Hepatocyte (in vitro differentiated cells): Measurements from ENCODE around the gene CHD6. TPM values are rescaled to one million over a fixed set of nuclear protein-coding genes. Genes with fewer than 3 reads are reported as not detected.

ENCODE experiments used
- DNase-seq: peaks from one replicate; pipeline ENCODE4 v3.0.0-alpha.2; 2016; ENCODE audit warnings: low spot score
- H2AFZ ChIP-seq: fragments of 200-600 bp; sonication (generic); 2 replicates; pipeline ENCODE4 v1.6.0; 2016; ENCODE audit warnings: antibody characterized with exemption, mild to moderate bottlenecking
- H3K27ac ChIP-seq: fragments of 200-600 bp; sonication (generic); 2 replicates; pipeline ENCODE4 v1.5.1; 2016; ENCODE audit warnings: mild to moderate bottlenecking
- H3K27me3 ChIP-seq: fragments of 200-600 bp; sonication (generic); 2 replicates; pipeline ENCODE4 v1.6.1; 2016
- H3K36me3 ChIP-seq: fragments of 200-600 bp; sonication (generic); replicated peaks from 2 replicates; pipeline ENCODE4 v1.5.1; 2016; ENCODE audit warnings: low read depth; ENCODE audit not compliant: insufficient read depth
- H3K4me1 ChIP-seq: fragments of 200-600 bp; sonication (generic); 2 replicates; pipeline ENCODE4 v1.5.1; 2016; ENCODE audit warnings: mild to moderate bottlenecking, moderate library complexity; ENCODE audit not compliant: insufficient read depth
- H3K4me2 ChIP-seq: fragments of 200-600 bp; sonication (generic); 2 replicates; pipeline ENCODE4 v1.6.0; 2016
- H3K4me3 ChIP-seq: fragments of 200-600 bp; sonication (generic); 2 replicates; pipeline ENCODE4 v1.5.1; 2016; ENCODE audit warnings: mild to moderate bottlenecking
- H3K79me2 ChIP-seq: fragments of 200-600 bp; sonication (generic); 2 replicates; pipeline ENCODE4 v1.6.0; 2017; ENCODE audit warnings: mild to moderate bottlenecking
- H3K9me2 ChIP-seq: fragments of 200-600 bp; sonication (generic); replicated peaks from 2 replicates; pipeline ENCODE4 v1.6.0; 2017; ENCODE audit warnings: mild to moderate bottlenecking; ENCODE audit not compliant: insufficient read depth
- H3K9me3 ChIP-seq: fragments of 200-600 bp; sonication (generic); 2 replicates; pipeline ENCODE4 v1.5.1; 2016; ENCODE audit warnings: low read depth, mild to moderate bottlenecking
- H4K20me1 ChIP-seq: fragments of 200-600 bp; sonication (generic); 2 replicates; pipeline ENCODE4 v1.6.0; 2016; ENCODE audit warnings: mild to moderate bottlenecking; ENCODE audit not compliant: insufficient read depth, poor library complexity, severe bottlenecking
- EZH2 ChIP-seq: fragments of 200-600 bp; sonication (generic); IDR thresholded peaks from 2 replicates; pipeline ENCODE4 v1.6.1; 2016; ENCODE audit warnings: antibody characterized with exemption, mild to moderate bottlenecking, borderline replicate concordance
- EZH2phosphoT487 ChIP-seq: fragments of 200-600 bp; sonication (generic); IDR thresholded peaks from one replicate; pipeline ENCODE4 v1.6.1; 2018; ENCODE audit warnings: antibody characterized with exemption, mild to moderate bottlenecking, low read depth, moderate library complexity; ENCODE audit not compliant: unreplicated experiment, severe bottlenecking
- WGBS: methylation state at CpG from one replicate; pipeline ENCODE4 v1.1.6; 2016; ENCODE audit warnings: low lambda C conversion rate; ENCODE audit errors: missing lambda C conversion rate; 5-methylcytosine and 5-hydroxymethylcytosine counted together
- polyA plus RNA-seq: library from polyadenylated mRNA; unstranded; fragments of >200 nt; fragmentation: Nextera tagmentation; extraction: Ambion mirVana; gene quantifications from 2 replicates; pipeline ENCODE4 v1.2.1, GENCODE V29; 2016
- total RNA-seq: library from RNA; depleted of rRNA; stranded (reverse); fragments of >200 nt; gene quantifications from 2 replicates; pipeline ENCODE4 v1.2.3, GENCODE V29; 2014
- TF ChIP-seq, protein P1 (sequence below): fragments of 200-600 bp; sonication (generic); IDR thresholded peaks from 2 replicates; pipeline ENCODE4 v1.5.1; 2016; ENCODE audit warnings: antibody characterized with exemption, mild to moderate bottlenecking; ENCODE audit not compliant: poor library complexity

The CHD6 gene
- total and polyA plus RNA-seq, 2 experiments from 2014 or later, result 31.0 to 56.0 TPM

GRCh38 chr20:41370176-41370575 lies 248.0 kb downstream of the CHD6 start:
- Histone ChIP-seq H3K4me3 (no peak overlapping the region), H3K4me2 (no peak overlapping the region), H3K9me3 (no peaks in the 10 kb centered on the region), H3K27ac (no peak overlapping the region), H4K20me1 (no peaks in the 10 kb centered on the region), H3K9me2 (no peaks in the 10 kb centered on the region), H2AFZ (no peak overlapping the region), H3K27me3 (peaks cover 25% of the 10 kb centered on the region), H3K79me2 (no peaks in the 10 kb centered on the region), H3K36me3 (no peaks in the 10 kb centered on the region), H3K4me1 (no peaks in the 10 kb centered on the region)
- TF ChIP-seq, protein P1, sequence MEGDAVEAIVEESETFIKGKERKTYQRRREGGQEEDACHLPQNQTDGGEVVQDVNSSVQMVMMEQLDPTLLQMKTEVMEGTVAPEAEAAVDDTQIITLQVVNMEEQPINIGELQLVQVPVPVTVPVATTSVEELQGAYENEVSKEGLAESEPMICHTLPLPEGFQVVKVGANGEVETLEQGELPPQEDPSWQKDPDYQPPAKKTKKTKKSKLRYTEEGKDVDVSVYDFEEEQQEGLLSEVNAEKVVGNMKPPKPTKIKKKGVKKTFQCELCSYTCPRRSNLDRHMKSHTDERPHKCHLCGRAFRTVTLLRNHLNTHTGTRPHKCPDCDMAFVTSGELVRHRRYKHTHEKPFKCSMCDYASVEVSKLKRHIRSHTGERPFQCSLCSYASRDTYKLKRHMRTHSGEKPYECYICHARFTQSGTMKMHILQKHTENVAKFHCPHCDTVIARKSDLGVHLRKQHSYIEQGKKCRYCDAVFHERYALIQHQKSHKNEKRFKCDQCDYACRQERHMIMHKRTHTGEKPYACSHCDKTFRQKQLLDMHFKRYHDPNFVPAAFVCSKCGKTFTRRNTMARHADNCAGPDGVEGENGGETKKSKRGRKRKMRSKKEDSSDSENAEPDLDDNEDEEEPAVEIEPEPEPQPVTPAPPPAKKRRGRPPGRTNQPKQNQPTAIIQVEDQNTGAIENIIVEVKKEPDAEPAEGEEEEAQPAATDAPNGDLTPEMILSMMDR, result no peak
- TF ChIP-seq EZH2, result no peak
- TF ChIP-seq EZH2phosphoT487, result no peak
- WGBS, result 93% methylated on average over 5 of the region's 5 CpGs
- no peak for DNase-seq

DNA sequence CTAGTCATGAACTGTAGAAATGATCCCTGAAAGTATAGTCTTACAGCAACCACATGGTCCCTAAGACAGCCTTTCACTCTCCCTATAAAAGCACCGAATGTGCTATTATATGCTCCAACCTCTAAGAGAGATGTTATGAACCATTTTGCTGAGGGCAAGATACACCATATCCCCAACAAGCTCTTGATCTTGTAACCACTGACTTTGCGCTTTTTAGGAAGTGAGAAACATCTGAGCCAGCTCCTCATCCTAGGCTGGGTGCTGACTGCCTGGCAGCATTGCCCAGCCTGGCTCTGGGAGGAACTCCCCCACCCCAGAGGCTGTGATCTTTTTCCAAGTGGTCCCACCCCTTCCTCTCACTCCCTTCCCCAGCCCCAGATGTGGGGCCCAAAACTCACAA lies 248.5 kb downstream of the CHD6 start:
- H3K27me3 ChIP-seq, result peaks cover 30% of the 10 kb centered on the region
- no peak for DNase-seq
- TF ChIP-seq EZH2phosphoT487, result no peak
- no peaks in the 10 kb centered on the region for H3K4me1 ChIP-seq
- no peaks in the 10 kb centered on the region for H3K36me3 ChIP-seq
- no peak overlapping the region for H3K27ac ChIP-seq
- no peaks in the 10 kb centered on the region for H3K9me3 ChIP-seq
- H3K4me2 ChIP-seq, result no peak overlapping the region
- H4K20me1 ChIP-seq, result peaks cover 3% of the 10 kb centered on the region
- H3K9me2 ChIP-seq, result no peaks in the 10 kb centered on the region
- no peak overlapping the region for H3K4me3 ChIP-seq
- 80% methylated on average over 2 of the region's 2 CpGs for WGBS
- H2AFZ ChIP-seq, result no peak overlapping the region
- no peaks in the 10 kb centered on the region for H3K79me2 ChIP-seq

DNA sequence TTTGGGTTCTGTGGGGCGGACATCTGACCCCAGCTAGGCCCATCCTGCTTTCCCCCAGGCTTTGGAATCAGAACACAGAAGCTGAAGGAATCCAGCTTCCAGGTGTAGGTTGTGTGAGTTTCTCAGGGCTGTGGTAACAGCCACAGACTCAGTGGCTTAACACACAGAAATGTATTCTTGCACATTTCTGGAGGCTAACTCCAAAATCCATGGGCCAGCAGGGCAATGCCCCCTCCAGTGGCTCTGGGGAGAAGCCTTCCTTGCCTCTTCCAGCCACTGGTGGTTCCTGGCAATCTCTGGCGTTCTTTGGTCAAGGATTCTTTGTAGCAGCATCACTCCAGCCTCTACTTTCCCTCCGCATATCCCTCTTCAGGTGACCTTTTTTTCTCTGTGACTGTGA lies 250.2 kb downstream of the CHD6 start:
- WGBS, result 90% methylated on average over 3 of the region's 3 CpGs

GRCh38 chr20:41367393-41367695 lies 250.8 kb downstream of the CHD6 start:
- DNase-seq, result no peak

More for the DNA sequence above, 250.2 kb downstream of the CHD6 start:
- Histone ChIP-seq H3K9me2 (no peaks in the 10 kb centered on the region), H3K79me2 (no peaks in the 10 kb centered on the region), H3K4me2 (no peak overlapping the region), H4K20me1 (peaks cover 3% of the 10 kb centered on the region), H3K27me3 (peaks cover 42% of the 10 kb centered on the region), H3K4me3 (no peak overlapping the region), H2AFZ (no peak overlapping the region), H3K9me3 (no peaks in the 10 kb centered on the region), H3K36me3 (no peaks in the 10 kb centered on the region), H3K4me1 (no peaks in the 10 kb centered on the region), H3K27ac (no peak overlapping the region)
- TF ChIP-seq EZH2 (no peak), EZH2phosphoT487 (no peak)
- TF ChIP-seq, protein P1, result no peak
- DNase-seq, result no peak

More at GRCh38 chr20:41367393-41367695, 250.8 kb downstream of the CHD6 start:
- no peaks in the 10 kb centered on the region for H3K9me2 ChIP-seq
- no peaks in the 10 kb centered on the region for H3K9me3 ChIP-seq
- peak overlapping the region; percentile 87 for H3K4me2 ChIP-seq
- 67% methylated on average over 13 of the region's 13 CpGs for WGBS
- no peak overlapping the region for H2AFZ ChIP-seq
- H3K36me3 ChIP-seq, result no peaks in the 10 kb centered on the region
- no peaks in the 10 kb centered on the region for H3K79me2 ChIP-seq
- TF ChIP-seq, protein P1, result no peak
- no peak for TF ChIP-seq EZH2
- H3K4me3 ChIP-seq, result no peak overlapping the region
- no peak overlapping the region for H3K27ac ChIP-seq
- H3K27me3 ChIP-seq, result peaks cover 42% of the 10 kb centered on the region
- peaks cover 3% of the 10 kb centered on the region for H4K20me1 ChIP-seq
- H3K4me1 ChIP-seq, result no peaks in the 10 kb centered on the region
